CD4-positive, alpha-beta T cell treated with Interleukin-15 for 4 hours (primary cell): ENCODE data around the gene HYKK.
A peak's percentile ranks its signal among the peaks of the same experiment; 100 is the strongest.
"Not testable (repeated sequence)": the region's sequence is repeated elsewhere in the genome, so short reads cannot be mapped to it uniquely, and the experiment has no call there.

Experiments used
- DNase-seq: peaks from one replicate; pipeline ENCODE4 v3.0.0-alpha.2; 2020; ENCODE audit warnings: low spot score

The HYKK gene, protein sequence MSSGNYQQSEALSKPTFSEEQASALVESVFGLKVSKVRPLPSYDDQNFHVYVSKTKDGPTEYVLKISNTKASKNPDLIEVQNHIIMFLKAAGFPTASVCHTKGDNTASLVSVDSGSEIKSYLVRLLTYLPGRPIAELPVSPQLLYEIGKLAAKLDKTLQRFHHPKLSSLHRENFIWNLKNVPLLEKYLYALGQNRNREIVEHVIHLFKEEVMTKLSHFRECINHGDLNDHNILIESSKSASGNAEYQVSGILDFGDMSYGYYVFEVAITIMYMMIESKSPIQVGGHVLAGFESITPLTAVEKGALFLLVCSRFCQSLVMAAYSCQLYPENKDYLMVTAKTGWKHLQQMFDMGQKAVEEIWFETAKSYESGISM

DNA sequence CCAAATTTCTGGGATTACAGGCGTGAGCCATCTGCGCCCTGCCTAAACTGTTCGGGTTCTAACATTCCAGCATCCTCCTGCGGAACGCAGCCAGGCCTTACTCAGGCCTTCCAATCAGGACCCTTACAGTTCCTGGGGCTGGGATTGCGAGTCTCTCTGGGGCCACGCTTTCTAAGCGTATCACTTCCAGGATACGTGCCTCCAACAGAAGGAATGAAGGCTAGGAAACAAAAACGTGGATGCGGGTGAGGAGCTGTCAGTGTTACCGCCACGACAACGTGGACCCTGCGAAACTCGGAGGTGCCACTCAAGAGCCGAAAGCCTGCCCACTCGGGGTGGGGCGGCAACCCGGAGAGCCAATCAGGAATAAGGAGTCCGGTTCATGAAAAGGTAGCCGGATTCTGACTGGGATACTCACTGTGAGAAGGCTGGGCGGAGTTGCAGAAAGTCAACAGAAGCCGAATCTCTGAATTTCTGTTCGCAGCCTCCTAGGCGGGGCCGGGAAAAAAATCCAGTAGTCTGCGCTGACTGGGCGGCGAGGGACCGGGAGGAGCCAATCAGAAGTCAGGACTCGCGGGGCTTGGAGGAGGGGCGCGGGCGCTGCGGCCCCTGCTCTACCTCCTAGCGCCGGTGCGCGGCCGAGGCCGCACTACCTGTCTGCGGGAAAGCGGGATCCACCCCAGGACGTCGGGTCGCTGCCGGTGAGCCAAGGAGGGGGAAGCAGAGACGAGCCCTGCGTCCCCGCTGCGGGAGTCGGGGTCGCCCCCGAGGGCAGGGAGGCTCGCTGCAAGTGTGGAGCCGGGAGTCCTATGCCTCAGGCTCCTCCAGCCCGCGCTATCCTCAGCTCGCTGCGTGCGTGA is at the start of gene HYKK:
TSS of gene HYKK (plus strand) at position 607 of the 860 bp plus-strand sequence. CDS start 5,512 bp downstream, outside the sequence.
- DNase-seq, result peak; percentile 79

DNA sequence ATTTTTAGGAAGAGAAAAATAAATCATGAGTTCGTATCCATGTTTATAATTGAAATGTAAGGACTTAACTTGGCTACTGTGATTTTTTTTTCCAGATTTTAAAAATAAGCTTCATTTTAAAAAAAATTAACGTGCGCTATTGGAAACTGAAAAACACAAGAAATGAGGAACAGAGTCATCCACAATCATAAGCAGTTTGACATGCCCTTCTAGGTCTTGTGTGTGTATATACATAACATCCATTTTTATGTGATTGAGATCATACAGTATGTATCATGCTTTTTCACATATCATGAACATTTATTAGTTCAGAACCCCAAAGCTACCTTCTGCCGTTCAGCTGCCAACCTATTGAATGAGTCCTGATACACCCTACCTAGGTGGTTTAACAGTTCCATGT is 46.6 kb upstream of the HYKK start:
- no peak for DNase-seq

DNA sequence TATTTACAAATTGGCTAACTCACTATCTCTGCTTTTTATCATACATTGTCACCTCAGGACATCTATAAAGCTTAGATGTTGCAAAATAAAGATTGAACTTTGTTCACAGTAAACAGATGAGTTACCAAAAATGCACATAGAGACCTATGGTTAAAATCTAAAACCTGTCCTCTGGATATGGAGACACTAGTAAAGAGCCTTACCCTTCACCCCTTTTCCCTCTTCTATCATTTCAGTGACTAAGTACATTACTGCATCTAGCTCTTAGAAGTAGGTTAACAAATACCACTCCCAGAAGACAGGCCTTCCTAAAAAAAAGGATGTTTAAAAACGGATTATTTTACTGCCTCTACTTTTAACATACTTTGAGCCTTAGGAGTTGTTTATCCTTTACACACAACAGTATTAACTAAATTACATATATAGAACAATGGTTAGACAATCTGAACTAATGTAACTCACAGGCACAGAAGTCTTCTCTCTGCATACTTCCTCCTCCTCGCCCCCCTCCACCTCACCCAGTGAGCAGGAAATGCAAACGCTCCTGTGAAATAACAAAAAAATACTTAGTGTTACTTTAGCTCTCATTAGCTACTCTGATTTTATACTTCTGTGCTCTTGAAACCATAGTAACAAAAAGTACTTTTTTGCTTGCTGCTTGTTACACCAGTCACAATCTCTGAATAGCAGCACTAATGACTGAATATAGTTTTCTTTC is 46.0 kb upstream of the HYKK start:
- DNase-seq, result peak; percentile 34

DNA sequence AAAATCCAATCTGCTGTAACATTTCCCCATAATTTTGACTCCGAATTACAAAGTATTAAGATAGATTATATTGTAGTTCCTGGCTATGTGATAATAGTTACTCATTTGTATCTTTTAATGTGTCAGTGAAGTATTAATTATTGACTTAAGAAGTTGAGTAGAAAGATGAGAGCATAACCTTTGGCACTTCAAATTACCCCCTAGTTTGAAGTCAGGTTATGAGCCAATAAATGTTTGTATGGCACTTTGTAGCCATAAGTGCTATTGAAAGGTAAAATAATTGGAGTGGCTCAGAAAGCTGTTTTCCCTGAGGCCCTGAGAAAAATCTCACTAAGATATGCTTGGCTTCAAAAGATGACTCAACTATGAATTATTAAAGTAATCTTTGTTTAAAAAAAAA is 38.3 kb upstream of the HYKK start:
- no peak for DNase-seq

DNA sequence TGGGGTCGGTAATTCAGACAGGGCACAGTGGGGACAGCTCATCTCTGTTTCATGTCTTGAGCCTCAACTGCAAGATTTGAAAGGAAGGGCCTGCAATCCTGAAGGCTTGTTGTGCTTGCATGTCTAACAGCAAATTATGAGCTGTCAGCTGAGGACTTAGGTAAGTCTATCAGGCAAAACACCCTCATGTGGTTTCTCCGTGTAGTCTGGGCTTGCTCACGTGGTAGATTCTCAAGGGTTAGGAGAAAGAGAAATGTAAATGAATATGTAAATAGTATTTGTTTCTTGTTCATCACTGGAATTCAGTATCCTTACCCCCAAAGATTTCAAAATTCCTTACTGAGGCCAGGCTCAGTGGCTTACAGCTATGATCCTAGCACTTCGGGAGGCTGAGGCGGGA is 30.1 kb upstream of the HYKK start:
- no peak for DNase-seq

DNA sequence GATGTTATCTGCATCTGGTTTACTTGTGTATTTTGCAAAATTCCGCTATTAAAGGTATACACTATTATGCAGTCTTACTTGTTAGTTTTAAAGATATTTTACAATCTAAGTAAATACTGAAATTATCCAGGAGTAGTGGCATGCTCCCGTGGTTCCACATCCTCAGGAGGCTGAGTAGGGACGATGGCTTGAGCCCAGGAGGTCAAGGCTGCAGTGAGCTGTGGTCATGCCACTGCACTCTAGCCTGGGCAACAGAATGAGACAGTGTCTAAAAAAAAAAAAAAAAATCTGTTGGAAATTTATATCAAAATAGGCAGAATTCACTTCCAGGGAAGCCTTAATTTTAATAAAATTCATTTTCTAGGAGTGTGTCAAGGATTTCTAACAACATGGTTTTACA is 27.7 kb upstream of the HYKK start:
- DNase-seq, result no peak

DNA sequence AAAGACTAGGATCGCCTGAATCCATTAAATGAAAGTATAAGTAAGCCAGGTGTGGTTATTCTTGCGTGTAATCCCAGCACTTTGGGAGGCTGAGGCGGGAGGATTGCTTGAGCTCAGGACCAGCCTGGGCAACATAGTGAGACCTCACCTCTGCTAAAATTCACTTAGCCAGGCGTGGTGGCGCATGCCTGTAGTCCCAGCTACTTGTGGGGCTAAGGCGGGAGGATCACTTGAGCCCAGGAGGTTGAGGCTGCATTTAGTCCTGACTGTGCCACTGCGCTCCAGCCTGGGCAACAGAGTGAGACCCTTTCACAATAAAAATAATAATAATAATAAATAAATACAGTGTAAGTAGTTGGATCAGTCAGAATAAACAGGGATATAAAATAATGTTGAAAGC is 25.5 kb upstream of the HYKK start:
- DNase-seq, result no peak

DNA sequence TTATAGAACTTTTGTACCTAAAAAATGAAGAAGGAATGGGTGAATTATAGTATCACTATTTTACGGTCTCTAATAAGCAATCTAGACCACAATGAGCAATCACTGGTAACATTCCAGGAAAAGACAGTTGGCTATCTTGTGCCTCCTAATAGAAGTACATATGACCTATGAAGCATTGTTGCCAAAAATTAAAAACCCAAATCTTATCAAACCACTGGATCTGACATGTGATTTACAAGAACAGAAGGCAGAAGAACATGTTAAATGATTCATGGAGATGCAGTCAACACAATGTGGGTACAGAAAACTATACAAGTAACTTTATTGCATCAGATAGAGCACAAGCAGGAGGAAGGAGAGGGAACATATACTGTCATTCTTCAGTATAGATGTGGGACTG is 14.5 kb upstream of the HYKK start:
- DNase-seq, result no peak

DNA sequence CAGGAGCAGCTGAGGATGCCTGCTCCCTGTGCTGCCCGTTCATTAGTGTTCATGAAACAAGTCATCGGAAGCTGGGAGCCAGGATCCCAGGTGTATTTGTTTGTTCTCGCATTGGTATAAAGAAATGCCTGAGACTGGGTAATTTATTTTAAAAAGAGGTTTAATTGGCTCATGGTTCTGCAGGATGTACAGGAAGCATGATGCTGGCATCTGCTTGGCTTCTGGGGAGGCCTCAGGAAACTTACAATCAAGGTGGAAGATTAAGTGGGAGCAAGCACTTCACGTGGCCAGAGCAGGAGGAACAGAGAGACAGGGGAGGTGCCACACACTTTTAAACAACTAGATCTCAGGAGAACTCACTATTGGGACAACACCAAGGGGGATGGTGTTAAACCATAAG is 5.5 kb upstream of the HYKK start:
- DNase-seq, result no peak

DNA sequence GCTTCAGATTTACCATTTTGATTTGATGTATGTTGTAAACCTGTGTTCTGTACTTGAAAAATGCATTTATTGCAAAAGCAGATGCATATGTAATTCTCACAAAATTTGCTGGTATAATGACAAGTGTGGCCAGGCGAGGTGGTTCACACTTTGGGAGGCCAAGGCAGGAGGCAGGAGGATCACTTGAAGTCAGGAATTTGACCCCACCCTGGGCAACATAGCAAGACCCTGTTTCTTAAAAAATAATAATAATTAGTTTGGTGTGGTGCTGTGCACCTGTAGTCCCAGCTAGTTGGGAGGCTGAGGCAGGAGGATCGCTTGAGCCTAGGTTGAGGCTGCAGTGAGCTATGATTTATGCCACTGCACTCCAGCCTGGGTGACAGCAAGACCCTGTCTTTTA is 4.7 kb upstream of the HYKK start:
- no peak for DNase-seq

DNA sequence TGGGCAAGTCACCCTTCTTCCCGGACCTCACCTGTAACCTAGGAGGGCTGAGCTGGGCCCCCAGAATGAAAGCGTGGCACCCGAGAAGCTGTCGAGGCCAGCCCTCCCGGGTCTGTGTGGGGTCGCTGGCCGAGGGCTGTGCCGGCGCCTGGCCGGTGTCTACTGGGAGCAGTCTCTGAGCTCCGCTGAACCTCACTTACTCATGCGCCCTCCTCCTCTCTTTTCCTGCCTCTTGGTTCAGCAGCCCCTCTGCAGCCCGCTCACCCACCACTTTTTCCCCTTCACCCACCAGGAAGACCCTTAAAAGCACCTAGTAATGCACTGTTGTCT is 419 bp downstream of the HYKK start:
- no peak for DNase-seq

DNA sequence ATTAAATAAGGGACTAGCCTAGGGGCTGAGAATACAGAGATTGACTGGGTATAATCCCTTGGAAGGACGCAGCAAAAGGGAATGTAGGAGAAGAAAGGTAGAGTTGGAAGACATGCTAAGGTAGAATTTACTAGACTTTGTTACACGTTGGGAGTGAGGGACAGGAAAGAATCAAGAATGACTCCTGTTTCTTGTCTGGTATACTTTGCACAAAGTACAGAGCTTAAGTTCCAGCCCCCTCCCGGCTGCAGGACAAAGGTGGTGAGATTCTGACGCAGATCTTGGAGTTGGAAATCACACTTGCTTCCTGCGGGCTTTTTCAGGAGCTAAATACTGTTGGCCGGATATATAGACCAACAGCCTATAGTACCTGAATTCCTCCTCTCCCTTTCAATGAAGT is 895 bp downstream of the HYKK start:
- DNase-seq, result no peak

DNA sequence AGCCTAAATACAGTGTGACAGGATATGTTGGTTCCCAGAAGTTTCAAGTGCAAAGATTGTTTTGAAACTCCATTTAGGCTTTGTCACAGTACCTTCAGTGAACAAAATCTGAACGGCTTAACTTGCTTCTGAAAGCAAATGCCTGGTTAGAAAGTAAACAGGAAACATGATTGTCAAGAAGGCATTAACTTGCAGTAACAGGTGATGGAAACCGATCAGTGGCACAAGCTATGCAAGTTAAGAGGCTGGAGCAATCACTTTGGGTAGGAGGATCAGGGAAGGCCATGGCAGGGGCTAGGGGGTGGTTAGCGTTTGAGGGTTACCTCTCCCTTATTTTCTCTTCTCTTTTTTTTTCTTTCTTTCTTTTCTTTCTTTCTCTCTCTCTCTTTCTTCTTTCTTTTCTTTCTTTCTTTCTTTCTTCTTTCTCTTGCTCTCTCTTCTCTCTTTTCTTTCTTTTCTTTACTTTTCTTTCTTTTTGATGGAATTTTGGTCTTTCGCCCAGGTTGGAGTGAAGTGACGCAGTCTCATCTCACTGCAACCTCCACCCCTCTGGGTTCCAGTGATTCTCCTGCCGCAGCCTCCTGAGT is 2.4 kb downstream of the HYKK start:
- no peak for DNase-seq

DNA sequence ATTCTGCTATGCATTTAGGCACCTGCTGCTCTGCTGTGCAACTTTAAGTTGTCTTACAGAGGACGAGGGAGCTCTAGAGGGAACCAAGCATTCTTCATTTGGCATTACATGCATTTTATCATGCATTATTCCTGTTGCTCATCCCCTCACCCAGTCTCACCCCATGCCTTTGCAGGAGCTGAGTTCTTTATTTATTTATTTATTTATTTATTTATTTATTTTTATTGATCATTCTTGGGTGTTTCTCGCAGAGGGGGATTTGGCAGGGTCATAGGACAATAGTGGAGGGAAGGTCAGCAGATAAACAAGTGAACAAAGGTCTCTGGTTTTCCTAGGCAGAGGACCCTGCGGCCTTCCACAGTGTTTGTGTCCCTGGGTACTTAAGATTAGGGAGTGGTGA is 12.7 kb downstream of the HYKK start:
- not testable (repeated sequence) for DNase-seq

DNA sequence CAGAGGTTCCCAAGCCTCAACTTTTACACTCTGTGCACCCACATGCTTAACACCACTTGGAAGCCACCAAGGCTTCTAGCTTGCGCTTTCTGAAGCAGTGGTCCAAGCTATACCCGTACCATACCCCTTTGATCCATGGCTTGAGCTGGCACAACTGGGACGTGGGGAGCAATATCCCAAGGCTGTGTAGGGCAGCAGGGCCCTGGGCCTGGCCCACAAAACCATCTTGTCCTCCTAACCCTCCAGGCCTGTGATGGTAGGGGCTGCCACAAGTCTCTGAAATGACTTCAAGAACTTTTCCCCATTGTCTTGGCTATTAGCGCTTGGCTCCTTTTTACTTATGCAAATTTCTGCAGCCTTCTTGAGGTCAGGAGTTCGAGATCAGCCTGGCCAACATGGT is 16.9 kb downstream of the HYKK start:
- no peak for DNase-seq

DNA sequence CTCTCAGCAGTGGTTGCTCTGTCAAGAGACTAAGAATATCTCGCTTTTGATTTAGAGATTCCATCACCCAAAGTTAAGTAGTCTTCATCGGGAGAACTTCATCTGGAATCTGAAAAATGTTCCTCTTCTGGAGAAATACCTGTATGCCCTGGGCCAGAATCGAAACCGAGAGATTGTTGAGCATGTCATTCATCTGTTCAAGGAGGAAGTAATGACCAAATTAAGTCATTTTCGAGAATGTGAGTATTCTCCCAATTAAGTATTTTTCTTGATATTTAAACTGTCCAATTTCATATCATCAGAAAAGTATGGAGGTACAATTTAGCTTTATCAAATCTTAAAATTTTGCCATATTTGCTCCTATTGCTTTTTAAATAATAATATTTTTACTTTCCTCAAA is 19.9 kb downstream of the HYKK start:
- no peak for DNase-seq

DNA sequence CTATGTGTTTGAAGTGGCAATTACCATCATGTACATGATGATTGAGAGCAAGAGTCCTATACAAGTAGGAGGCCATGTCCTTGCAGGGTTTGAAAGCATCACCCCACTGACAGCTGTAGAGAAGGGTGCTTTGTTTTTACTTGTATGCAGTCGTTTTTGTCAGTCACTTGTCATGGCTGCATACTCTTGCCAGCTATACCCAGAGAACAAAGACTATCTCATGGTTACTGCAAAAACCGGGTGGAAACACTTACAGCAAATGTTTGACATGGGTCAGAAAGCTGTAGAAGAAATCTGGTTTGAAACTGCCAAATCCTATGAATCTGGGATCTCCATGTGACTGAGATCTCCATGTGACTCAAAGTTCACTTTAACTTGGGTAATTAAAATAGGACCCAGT is 26.0 kb downstream of the HYKK start:
- no peak for DNase-seq

DNA sequence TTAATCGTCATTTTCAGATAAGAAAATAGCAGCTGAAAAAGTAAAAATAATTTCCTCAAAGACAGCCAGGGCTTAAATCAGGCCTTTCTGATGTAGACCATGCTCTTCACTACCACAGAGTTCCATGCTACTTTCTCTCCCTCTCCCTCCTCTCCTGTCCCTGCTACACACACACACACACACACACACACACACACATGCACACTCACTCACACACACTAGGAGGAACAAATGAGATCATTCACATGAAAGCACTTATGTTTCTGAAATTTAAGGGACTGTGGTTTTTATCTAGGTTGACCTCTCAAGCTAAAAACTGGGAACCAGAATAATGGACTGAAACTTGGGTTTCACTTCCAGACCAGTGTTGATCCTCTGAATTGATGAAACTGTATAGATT is 28.8 kb downstream of the HYKK start:
- DNase-seq, result no peak

DNA sequence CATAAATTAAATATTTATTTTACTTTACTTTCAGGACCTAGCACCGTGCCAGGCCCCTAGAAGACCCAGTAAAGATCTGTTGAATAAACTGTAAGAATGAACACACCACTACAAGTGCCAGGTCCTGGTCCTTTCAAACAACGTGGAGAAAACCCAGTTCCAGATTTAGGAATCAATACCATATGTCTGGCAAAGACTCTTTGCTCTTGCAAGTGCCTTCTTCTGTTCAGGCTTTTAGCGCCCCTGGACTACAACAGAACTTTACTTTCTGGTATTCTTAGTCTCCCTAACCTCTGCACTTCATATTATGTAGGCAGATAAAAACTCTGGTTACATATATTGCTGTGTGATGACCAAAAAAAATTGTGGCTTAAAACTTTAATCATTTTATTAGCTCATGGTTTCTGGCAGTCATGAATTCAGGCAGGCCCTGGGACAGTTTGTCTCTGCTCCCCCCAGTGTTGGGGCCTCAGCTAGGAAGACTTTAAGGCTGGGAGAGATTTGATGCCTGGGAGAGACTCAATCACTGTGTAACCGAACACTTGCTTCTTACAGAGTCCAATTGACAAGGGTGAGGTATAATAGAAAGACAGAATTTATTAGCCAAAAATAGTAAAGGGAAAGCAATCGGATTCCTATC is 30.0 kb downstream of the HYKK start:
- no peak for DNase-seq

DNA sequence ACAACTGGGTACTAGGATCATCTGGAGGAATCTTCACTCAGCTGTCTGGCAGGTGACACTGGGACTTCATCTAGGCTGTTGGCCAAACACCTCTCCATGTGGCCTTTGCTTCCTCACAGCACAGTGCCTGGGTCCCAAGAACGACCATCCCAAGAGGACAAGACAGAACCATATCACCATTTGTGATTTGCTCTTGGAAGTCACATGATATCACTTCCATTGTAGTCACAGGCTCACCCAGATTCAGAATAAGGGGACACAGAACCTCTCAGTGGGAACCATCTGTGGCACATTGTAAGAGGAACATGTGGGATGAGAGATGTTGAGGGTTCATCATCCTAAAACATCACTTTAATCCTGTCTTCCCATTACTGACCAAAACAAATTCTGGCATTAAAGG is 31.0 kb downstream of the HYKK start:
- DNase-seq, result no peak

DNA sequence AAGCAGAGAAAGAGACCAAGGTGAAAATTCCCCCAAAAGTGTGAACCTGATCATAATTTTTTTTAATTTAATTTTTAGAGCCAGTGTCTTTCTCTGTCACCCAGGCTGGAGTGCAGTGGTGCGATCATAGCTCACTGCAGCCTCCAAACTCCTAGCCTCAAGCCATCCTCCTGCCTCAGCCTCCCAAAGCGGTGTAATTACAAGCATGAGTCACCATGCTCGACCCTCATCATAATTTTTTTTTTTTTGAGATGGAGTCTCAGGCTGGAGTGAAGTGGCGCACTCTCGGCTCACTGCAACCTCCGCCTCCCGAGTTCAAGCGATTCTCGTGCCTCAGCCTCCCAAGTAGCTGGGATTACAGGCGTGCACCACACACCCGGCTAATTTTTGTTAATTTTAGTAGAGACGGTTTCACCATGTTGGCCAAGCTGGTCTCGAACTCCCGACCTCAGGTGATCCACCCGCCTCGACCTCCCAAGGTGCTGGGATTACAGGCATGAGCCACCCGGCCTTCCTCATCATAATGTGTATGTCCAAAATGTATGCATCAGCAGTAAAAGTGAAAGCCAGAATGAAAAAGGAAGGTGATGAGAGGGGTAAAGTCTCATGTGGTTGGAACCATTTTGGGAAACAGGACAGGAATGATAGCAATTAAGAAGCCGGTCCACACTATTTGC is 32.2 kb downstream of the HYKK start:
- not testable (repeated sequence) for DNase-seq
